K562 (cell line): ENCODE data around the gene PRPH2. TPM values are rescaled to one million over a fixed set of nuclear protein-coding genes. Genes with fewer than 3 reads are reported as not detected.

ENCODE experiments used
- AFF4 ChIP-seq: sonication (generic); formaldehyde crosslinking; IDR thresholded peaks from 2 replicates; pipeline ENCODE4 v1.8.0; 2023; ENCODE audit warnings: mild to moderate bottlenecking, missing genetic modification reagents
- ARID3B ChIP-seq: fragments of 250-450 bp; sonication (Bioruptor Pico); IDR thresholded peaks from 2 replicates; pipeline ENCODE4 v1.4.0; 2020; ENCODE audit warnings: borderline replicate concordance
- ATF1 ChIP-seq, 2 experiments: fragments of 450-650 bp in 1 of 2; IDR thresholded peaks; 2 replicates each; pipeline ENCODE4 v1.6.1; 2016; ENCODE audit warnings: missing compliant biosample characterization in 1 of 2, missing genetic modification characterization in 1 of 2
- BACH1 ChIP-seq: fragments of 200-800 bp; sonication (Bioruptor generic); IDR thresholded peaks from 2 replicates; pipeline ENCODE4 v1.6.1; 2016; ENCODE audit warnings: missing genetic modification characterization, missing compliant biosample characterization
- CHCHD3 ChIP-seq: fragments of 250-450 bp; sonication (Bioruptor Pico); IDR thresholded peaks from 2 replicates; pipeline ENCODE4 v2.1.2; 2022; ENCODE audit warnings: mild to moderate bottlenecking
- FIP1L1 ChIP-seq: fragments of 200-400 bp; formaldehyde crosslinking; IDR thresholded peaks from 2 replicates; pipeline ENCODE4 v1.6.1; 2018; ENCODE audit warnings: mild to moderate bottlenecking, low read depth, low read length; ENCODE audit not compliant: poor library complexity, severe bottlenecking
- NFE2 ChIP-seq: IDR thresholded peaks from 2 replicates; pipeline ENCODE4 v1.6.1; 2014; ENCODE audit warnings: antibody characterized with exemption, low read depth
- PTBP1 ChIP-seq: fragments of 200-400 bp; formaldehyde crosslinking; IDR thresholded peaks from 2 replicates; pipeline ENCODE4 v1.6.1; 2017; ENCODE audit warnings: low read depth, low read length
- SLC30A9 ChIP-seq: fragments of 250-450 bp; sonication (Bioruptor Pico); IDR thresholded peaks from 2 replicates; pipeline ENCODE4 v1.8.0; 2022; ENCODE audit warnings: mild to moderate bottlenecking, moderate library complexity
- SMARCE1 ChIP-seq: fragments of 450-650 bp; IDR thresholded peaks from 2 replicates; pipeline ENCODE4 v1.7.1; 2016; ENCODE audit warnings: mild to moderate bottlenecking
- SRSF1 ChIP-seq: fragments of 200-400 bp; formaldehyde crosslinking; IDR thresholded peaks from 2 replicates; pipeline ENCODE4 v1.6.1; 2017; ENCODE audit warnings: mild to moderate bottlenecking, low read depth, low read length, moderate library complexity
- SRSF9 ChIP-seq: fragments of 200-400 bp; formaldehyde crosslinking; IDR thresholded peaks from 2 replicates; pipeline ENCODE4 v1.6.1; 2017; ENCODE audit warnings: low read depth, low read length, borderline replicate concordance
- ZFPM2 ChIP-seq: fragments of 250-450 bp; sonication (Bioruptor Pico); IDR thresholded peaks from 2 replicates; pipeline ENCODE4 v1.5.1; 2022; ENCODE audit warnings: mild to moderate bottlenecking
- ZNF41 ChIP-seq: fragments of 250-450 bp; sonication (Bioruptor Pico); conservative IDR thresholded peaks from 2 replicates; pipeline ENCODE4 v1.4.0; 2020; ENCODE audit warnings: mild to moderate bottlenecking
- polyA plus RNA-seq, 8 experiments: library from polyadenylated mRNA; depleted of rRNA in 4 of 8; stranded (reverse) in 5 of 8; unstranded in 3 of 8; fragments of >200 nt; fragmentation: Nextera tagmentation in 2 of 8; fragmentation: Illumina TruSeq in 1 of 8; extraction: Ambion mirVana in 2 of 8; extraction: Trizol in 1 of 8; gene quantifications; 2 replicates each; pipeline versions ENCODE4 v1.2.1 to v1.2.3, GENCODE V29; 2011 to 2014; ENCODE audit warnings: inconsistent platforms in 1 of 8, missing spikeins in 1 of 8
- total RNA-seq, 7 experiments: library from RNA; depleted of rRNA in 6 of 7; stranded (reverse); fragments of >200 nt in 6 of 7; fragmentation: Illumina TruSeq in 2 of 7; extraction: Trizol in 2 of 7; gene quantifications; 2 replicates each; pipeline versions ENCODE4 v1.2.1 to v1.2.3, GENCODE V29; 2011 to 2021; ENCODE audit warnings: low replicate concordance in 1 of 7
- TF ChIP-seq, protein P1 (sequence below): IDR thresholded peaks from 3 replicates; pipeline ENCODE4 v1.6.1; 2011; ENCODE audit warnings: borderline replicate concordance, mild to moderate bottlenecking, moderate library complexity; ENCODE audit not compliant: insufficient read length; ENCODE audit errors: extremely low read depth
- TF ChIP-seq, protein P2 (sequence below): sonication (generic); formaldehyde crosslinking; IDR thresholded peaks from 2 replicates; pipeline ENCODE4 v1.8.0; 2022; ENCODE audit warnings: missing genetic modification reagents, mild to moderate bottlenecking, moderate library complexity, borderline replicate concordance
- TF ChIP-seq, protein P3 (sequence below): sonication (generic); formaldehyde crosslinking; IDR thresholded peaks from 2 replicates; pipeline ENCODE4 v1.8.1; 2023; ENCODE audit warnings: mild to moderate bottlenecking, missing genetic modification reagents

PRPH2 gene
- total and polyA plus RNA-seq, 9 of the 15 experiments (the other 6 are each of a cell fraction or from before 2014, with no cell fraction given) = 0.03 to 0.11 (median 0.03) TPM; not detected in 5

- TF ChIP-seq, protein P1, sequence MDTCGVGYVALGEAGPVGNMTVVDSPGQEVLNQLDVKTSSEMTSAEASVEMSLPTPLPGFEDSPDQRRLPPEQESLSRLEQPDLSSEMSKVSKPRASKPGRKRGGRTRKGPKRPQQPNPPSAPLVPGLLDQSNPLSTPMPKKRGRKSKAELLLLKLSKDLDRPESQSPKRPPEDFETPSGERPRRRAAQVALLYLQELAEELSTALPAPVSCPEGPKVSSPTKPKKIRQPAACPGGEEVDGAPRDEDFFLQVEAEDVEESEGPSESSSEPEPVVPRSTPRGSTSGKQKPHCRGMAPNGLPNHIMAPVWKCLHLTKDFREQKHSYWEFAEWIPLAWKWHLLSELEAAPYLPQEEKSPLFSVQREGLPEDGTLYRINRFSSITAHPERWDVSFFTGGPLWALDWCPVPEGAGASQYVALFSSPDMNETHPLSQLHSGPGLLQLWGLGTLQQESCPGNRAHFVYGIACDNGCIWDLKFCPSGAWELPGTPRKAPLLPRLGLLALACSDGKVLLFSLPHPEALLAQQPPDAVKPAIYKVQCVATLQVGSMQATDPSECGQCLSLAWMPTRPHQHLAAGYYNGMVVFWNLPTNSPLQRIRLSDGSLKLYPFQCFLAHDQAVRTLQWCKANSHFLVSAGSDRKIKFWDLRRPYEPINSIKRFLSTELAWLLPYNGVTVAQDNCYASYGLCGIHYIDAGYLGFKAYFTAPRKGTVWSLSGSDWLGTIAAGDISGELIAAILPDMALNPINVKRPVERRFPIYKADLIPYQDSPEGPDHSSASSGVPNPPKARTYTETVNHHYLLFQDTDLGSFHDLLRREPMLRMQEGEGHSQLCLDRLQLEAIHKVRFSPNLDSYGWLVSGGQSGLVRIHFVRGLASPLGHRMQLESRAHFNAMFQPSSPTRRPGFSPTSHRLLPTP = no peak
- TF ChIP-seq AFF4 (no peak), BACH1 (no peak), SLC30A9 (CRISPR knock-in tag) (no peak), SMARCE1 (0 out of 2 replicates have a peak, but pooled peaks have one; percentile 29), ZFPM2 (CRISPR knock-in tag) (no peak), ZNF41 (no peak), SRSF9 (no peak), CHCHD3 (CRISPR knock-in tag) (no peak), PTBP1 (no peak), NFE2 (no peak), SRSF1 (no peak), ATF1 (CRISPR knock-in tag; IDR thresholded peaks at IDR 0.05) (no peak), ATF1 (tag; IDR thresholded peaks at IDR 0.05) (no peak), ARID3B (CRISPR knock-in tag) (no peak), FIP1L1 (no peak)
- TF ChIP-seq, protein P2, sequence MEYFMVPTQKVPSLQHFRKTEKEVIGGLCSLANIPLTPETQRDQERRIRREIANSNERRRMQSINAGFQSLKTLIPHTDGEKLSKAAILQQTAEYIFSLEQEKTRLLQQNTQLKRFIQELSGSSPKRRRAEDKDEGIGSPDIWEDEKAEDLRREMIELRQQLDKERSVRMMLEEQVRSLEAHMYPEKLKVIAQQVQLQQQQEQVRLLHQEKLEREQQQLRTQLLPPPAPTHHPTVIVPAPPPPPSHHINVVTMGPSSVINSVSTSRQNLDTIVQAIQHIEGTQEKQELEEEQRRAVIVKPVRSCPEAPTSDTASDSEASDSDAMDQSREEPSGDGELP (CRISPR knock-in tag) = no peak
- TF ChIP-seq, protein P3, sequence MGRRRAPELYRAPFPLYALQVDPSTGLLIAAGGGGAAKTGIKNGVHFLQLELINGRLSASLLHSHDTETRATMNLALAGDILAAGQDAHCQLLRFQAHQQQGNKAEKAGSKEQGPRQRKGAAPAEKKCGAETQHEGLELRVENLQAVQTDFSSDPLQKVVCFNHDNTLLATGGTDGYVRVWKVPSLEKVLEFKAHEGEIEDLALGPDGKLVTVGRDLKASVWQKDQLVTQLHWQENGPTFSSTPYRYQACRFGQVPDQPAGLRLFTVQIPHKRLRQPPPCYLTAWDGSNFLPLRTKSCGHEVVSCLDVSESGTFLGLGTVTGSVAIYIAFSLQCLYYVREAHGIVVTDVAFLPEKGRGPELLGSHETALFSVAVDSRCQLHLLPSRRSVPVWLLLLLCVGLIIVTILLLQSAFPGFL (CRISPR knock-in tag) = no peak
Observed at GRCh38 chr6:42710316-42710715, 12.1 kb downstream of the PRPH2 start (continued).
